Muscle layer of duodenum (tissue), 2 donors: Measurements from ENCODE around the gene KLK1.
"Not testable (repeated sequence)": the region's sequence is repeated elsewhere in the genome, so short reads cannot be mapped to it uniquely, and the experiment has no call there.

Experiments
- H3K27ac ChIP-seq: one replicate; pipeline ENCODE4 v1.7.0; 2013; ENCODE audit warnings: mild to moderate bottlenecking, low read length
- H3K27me3 ChIP-seq: one replicate; pipeline ENCODE4 v1.7.0; 2013; ENCODE audit warnings: low read depth, mild to moderate bottlenecking, control low read depth, low read length
- H3K36me3 ChIP-seq, 2 donors: one replicate each; pipeline ENCODE4 v1.7.0; 2013; ENCODE audit warnings: low read length in 2 of 2, control low read depth in 1 of 2, mild to moderate bottlenecking in 1 of 2; ENCODE audit not compliant: insufficient read depth in 2 of 2, control insufficient read depth in 1 of 2
- H3K4me1 ChIP-seq, 2 donors: one replicate each; pipeline ENCODE4 v1.7.0; 2013; ENCODE audit warnings: low read length in 2 of 2, mild to moderate bottlenecking in 2 of 2, control low read depth in 1 of 2, moderate library complexity in 1 of 2; ENCODE audit not compliant: insufficient read depth in 2 of 2, control insufficient read depth in 1 of 2
- H3K4me3 ChIP-seq, 2 donors: one replicate each; pipeline ENCODE4 v1.7.0; 2013; ENCODE audit warnings: low read length in 2 of 2, low read depth in 1 of 2, mild to moderate bottlenecking in 1 of 2
- H3K9me3 ChIP-seq, 2 donors: one replicate each; pipeline ENCODE4 v1.7.0; 2013; ENCODE audit warnings: low read length in 2 of 2, control low read depth in 1 of 2, mild to moderate bottlenecking in 1 of 2; ENCODE audit not compliant: control insufficient read depth in 1 of 2
- donor health status: healthy.

KLK1 gene

DNA sequence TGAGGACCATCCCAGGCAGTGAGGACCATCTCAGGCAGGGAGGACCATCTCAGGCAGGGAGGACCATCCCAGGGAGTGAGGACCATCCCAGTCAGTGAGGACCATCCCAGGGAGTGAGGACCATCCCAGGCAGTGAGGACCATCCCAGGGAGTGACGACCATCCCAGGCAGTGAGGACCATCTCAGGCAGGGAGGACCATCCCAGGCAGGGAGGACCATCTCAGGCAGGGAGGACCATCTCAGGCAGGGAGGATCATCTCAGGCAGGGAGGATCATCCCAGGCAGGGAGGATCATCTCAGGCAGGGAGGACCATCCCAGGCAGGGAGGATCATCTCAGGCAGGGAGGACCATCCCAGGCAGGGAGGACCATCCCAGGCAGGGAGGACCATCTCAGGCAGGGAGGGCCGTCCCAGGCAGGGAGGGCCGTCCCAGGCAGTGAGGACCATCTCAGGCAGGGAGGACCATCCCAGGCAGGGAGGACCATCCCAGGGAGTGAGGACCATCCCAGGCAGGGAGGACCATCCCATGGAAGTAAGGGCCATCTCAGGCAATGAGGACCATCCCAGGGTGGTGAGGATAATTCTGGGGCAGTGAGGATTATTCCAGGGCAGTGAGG, 11.9 kb downstream of the KLK1 start:
- not testable (repeated sequence) for H3K4me1 ChIP-seq, H3K36me3 ChIP-seq, H3K4me3 ChIP-seq, H3K9me3 ChIP-seq, H3K27me3 ChIP-seq, H3K27ac ChIP-seq

GRCh38 chr19:50808856-50809255, 14.7 kb downstream of the KLK1 start:
- peaks cover 0 to under 1% of the 10 kb centered on the region in 2 donors for H3K4me1 ChIP-seq
- H3K27me3 ChIP-seq, result no peaks in the 10 kb centered on the region
- no peaks in the 10 kb centered on the region for H3K9me3 ChIP-seq
- H3K4me3 ChIP-seq, result no peak overlapping the region
- peaks cover 0 to 3% of the 10 kb centered on the region in 2 donors for H3K36me3 ChIP-seq
- no peak overlapping the region for H3K27ac ChIP-seq

DNA sequence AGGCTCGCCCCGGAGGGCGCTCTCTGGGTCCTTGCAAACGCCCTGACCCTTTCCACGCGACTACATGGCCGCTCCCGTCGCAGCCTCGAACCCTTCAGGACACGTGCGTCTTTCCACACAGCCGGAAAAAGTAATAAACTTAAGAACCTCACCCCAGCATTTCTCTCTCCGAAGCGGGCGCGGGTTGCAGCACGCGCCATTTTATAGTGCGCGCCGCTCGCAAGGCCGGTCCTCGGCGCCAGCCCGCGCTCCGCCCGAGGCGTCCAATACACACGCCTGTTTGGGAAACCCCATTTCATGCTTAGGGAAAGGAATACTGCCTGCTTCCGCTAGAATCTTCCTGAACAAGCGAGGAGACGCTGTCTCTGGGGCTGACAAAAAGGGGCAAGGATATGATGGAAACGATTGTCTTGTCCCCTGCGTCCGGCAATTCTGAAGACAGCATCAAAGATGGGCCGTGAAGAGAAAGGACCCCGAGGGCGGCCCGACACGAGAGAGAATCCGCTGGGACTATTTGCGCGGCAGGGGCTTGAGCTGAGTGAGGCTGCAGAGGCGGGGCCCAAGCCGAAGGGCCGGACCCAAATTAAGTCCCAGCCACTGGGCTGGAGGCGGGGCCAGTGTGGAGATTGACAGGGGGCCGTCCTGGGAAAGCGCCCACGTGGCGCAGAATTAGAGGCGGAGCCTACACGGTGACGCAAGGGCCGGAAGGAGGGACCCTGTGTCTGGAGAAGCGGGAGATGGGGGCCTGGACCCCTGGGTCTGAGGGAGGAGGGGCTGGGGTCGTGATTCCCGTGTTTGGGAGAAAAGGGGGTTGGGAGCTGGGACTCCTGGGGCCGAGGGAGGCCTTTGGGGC, 18.9 kb downstream of the KLK1 start:
- peak overlapping the region; percentile 98 for H3K27ac ChIP-seq

DNA sequence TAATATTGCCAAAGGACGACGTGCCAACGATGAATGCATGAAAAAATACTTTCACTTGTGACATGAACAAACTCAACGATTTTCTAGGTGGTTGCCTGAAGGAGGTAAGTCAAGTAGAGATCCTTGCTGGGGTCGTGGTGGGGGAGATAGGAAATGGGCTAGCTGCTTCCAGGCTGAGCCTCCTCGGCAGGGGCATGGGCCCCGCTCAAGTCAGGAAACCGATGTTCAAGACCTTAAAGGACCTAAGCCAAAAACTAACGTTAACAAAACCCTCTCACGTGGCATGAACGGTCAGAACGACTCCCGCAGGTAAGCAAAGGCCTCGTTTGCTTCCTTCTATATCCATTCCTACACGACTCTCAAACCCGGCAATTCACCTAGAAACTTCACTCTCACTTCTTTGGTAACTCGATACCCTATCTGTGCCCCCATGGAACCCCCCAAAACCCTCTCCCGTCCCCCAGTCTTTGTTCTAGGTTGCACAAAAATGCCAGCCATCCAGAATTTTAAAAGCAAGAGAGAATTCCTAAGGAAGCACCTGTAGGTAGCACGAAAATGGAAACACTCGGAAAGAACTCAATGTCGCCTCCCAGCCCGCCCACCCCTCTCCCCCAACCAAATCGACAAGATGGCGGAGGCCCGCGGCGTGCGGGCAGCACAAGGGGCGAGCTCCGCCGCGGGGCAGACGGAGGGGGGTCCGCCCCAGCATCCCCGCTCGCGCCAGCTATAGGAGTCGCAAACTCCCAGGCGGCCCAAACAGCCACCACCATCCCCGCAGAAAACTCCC, 19.8 kb downstream of the KLK1 start:
- no peaks in the 10 kb centered on the region for H3K27me3 ChIP-seq
- H3K4me1 ChIP-seq, result peaks cover 4 to 15% of the 10 kb centered on the region in 2 donors
- peaks cover under 1 to 22% of the 10 kb centered on the region in 2 donors for H3K36me3 ChIP-seq
- peak overlapping the region; percentile 85 to 92 for H3K4me3 ChIP-seq
- H3K27ac ChIP-seq, result peak overlapping the region; percentile 98
- no peaks in the 10 kb centered on the region for H3K9me3 ChIP-seq

More for the DNA sequence above, 18.9 kb downstream of the KLK1 start:
- H3K9me3 ChIP-seq, result no peaks in the 10 kb centered on the region
- no peaks in the 10 kb centered on the region for H3K27me3 ChIP-seq
- peak overlapping the region; percentile 85 to 92 for H3K4me3 ChIP-seq
- H3K4me1 ChIP-seq, result peaks cover 4 to 15% of the 10 kb centered on the region in 2 donors
- peaks cover 0 to 16% of the 10 kb centered on the region in 2 donors for H3K36me3 ChIP-seq

- peaks cover 9 to 46% of the 10 kb centered on the region in 2 donors for H3K36me3 ChIP-seq
- H3K27ac ChIP-seq, result no peak overlapping the region
- peaks cover 4 to 15% of the 10 kb centered on the region in 2 donors for H3K4me1 ChIP-seq
- no peaks in the 10 kb centered on the region for H3K27me3 ChIP-seq
- no peak overlapping the region for H3K4me3 ChIP-seq
- H3K9me3 ChIP-seq, result no peaks in the 10 kb centered on the region
Measured at GRCh38 chr19:50801107-50801506, 22.5 kb downstream of the KLK1 start.

- Histone ChIP-seq H3K9me3 (no peaks in the 10 kb centered on the region), H3K4me3 (no peak overlapping the region), H3K27ac (no peak overlapping the region), H3K27me3 (no peaks in the 10 kb centered on the region), H3K4me1 (peaks cover 4 to 15% of the 10 kb centered on the region in 2 donors), H3K36me3 (peaks cover 9 to 44% of the 10 kb centered on the region in 2 donors)
Measured at GRCh38 chr19:50799547-50799851, 24.1 kb downstream of the KLK1 start.

- H3K36me3 ChIP-seq, result peaks cover 9 to 43% of the 10 kb centered on the region in 2 donors
Measured at GRCh38 chr19:50798659-50799546, 24.7 kb downstream of the KLK1 start.

DNA sequence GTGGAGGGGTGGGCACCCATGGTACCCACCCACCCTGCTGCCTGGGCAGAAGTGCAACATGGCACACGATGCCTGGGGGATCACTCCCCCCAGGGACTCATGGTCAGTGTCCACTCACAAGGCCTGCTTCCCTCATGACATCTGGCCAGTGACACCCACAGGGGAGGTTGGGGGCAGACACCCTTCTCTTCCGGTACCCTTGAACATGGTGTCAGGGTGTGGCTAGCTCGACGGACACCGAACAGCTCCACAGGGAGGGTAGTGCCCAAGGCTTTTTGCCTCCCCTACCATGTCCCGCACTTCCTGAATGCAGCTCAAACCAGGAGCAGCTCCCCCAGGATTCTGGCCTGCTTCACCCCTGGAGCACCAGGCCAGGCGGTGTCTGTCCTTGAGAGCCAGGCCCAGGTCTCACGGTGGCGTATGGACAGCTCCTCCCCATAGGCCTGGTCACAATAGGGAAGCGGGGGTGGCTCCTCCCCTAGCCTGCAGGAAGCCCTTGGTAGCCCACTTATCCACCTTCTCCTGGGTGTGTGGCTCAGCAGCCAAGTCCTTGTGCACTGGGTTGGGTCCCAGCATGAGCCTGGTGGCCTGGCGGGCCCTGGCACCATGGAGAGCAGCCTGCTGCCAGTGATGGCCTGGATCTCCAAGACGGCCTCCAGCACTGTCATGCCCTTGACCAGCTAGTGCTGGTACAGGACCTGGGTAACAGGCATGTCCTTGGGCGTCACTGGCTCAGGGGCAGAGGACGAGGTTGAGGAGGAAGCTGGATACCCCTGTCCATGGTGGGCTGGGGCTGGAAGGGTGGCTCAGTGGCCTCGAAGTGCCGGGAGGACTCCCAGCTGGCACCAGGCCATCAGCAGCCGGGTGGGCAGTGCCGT, 25.6 kb downstream of the KLK1 start:
- Histone ChIP-seq H3K36me3 (peaks cover 9 to 43% of the 10 kb centered on the region in 2 donors), H3K27ac (no peak overlapping the region), H3K27me3 (no peaks in the 10 kb centered on the region), H3K9me3 (no peaks in the 10 kb centered on the region), H3K4me3 (no peak overlapping the region), H3K4me1 (peaks cover 0 to 6% of the 10 kb centered on the region in 2 donors)

More at GRCh38 chr19:50798659-50799546, 24.7 kb downstream of the KLK1 start:
- Histone ChIP-seq H3K27me3 (no peaks in the 10 kb centered on the region), H3K9me3 (no peaks in the 10 kb centered on the region), H3K27ac (no peak overlapping the region), H3K4me3 (no peak overlapping the region), H3K4me1 (peaks cover 4 to 15% of the 10 kb centered on the region in 2 donors)

DNA sequence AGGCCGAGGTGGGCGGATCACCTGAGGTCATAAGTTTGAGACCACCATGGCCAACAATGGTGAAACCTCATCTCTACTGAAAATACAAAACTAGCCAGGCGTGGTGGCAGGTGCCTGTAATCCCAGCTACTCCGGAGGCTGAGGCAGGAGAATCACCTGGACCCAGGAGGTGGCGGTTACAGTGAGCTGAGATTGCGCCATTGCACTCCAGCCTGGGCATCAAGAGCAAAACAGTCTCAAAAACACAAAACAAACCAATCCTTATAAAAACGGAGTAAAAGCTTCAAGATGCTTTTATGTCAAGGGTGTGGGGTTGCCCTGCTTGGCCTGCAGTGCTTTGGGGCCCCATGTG, 26.2 kb downstream of the KLK1 start:
- Histone ChIP-seq H3K36me3 (peaks cover 9 to 43% of the 10 kb centered on the region in 2 donors), H3K9me3 (no peaks in the 10 kb centered on the region), H3K4me3 (no peak overlapping the region), H3K4me1 (no peaks in the 10 kb centered on the region), H3K27ac (no peak overlapping the region), H3K27me3 (no peaks in the 10 kb centered on the region)
